ENCODE measurements around the gene PTGDR. TPM values are rescaled to one million over a fixed set of nuclear protein-coding genes. Genes with fewer than 3 reads are reported as not detected.

The PTGDR gene
- total RNA-seq, 2 experiments from 2014 or later: 0.13 to 0.43 TPM

GRCh38 chr14:52275372-52275771, 7.9 kb downstream of the PTGDR start:
- H3K27me3 Mint-ChIP-seq: peaks cover 2% of the 10 kb centered on the region
- no peaks in the 10 kb centered on the region for H3K36me3 Mint-ChIP-seq (ENCODE audit: low read depth)
- DNase-seq: peak; percentile 27
- ATAC-seq: peak; percentile 48
- H3K9me3 Mint-ChIP-seq: no peaks in the 10 kb centered on the region
- intact Hi-C loops (cut with micrococcal nuclease): loop anchor here (5.0 kb wide), 1 partner anchor 228 kb away; no protein-coding TSS in a partner anchor
- no peak overlapping the region for H3K4me3 Mint-ChIP-seq
- CTCF ChIA-PET: no interaction called here
- no peak for TF ChIP-seq CTCF (IDR thresholded peaks at IDR 0.05)
- peaks cover 9% of the 10 kb centered on the region for H3K4me1 Mint-ChIP-seq (ENCODE audit: low read depth)
- H3K27ac Mint-ChIP-seq: no peak overlapping the region
- POLR2A ChIA-PET: no interaction called here

- ChIA-PET POLR2A (no interaction called here), CTCF (no interaction called here)
- TF ChIP-seq CTCF (IDR thresholded peaks at IDR 0.05): no peak
- H3K4me1 Mint-ChIP-seq (ENCODE audit: low read depth): peaks cover 5% of the 10 kb centered on the region
- H3K27ac Mint-ChIP-seq: no peak overlapping the region
- intact Hi-C loops (cut with micrococcal nuclease): loop anchor here (5.0 kb wide), 1 partner anchor 230 kb away; no protein-coding TSS in a partner anchor
- no peaks in the 10 kb centered on the region for H3K27me3 Mint-ChIP-seq
- DNase-seq: no peak
- no peaks in the 10 kb centered on the region for H3K36me3 Mint-ChIP-seq (ENCODE audit: low read depth)
- ATAC-seq: no peak
- H3K9me3 Mint-ChIP-seq: no peaks in the 10 kb centered on the region
- no peak overlapping the region for H3K4me3 Mint-ChIP-seq
Measured at GRCh38 chr14:52277552-52277951, 10.1 kb downstream of the PTGDR start.

- no peak for ATAC-seq
- no peaks in the 10 kb centered on the region for H3K27me3 Mint-ChIP-seq
Measured at GRCh38 chr14:52279408-52279807, 11.9 kb downstream of the PTGDR start.

GRCh38 chr14:52283099-52283498, 15.6 kb downstream of the PTGDR start:
- no peak for DNase-seq
- H3K4me1 Mint-ChIP-seq (ENCODE audit: low read depth): peaks cover 22% of the 10 kb centered on the region
- ChIA-PET POLR2A (no interaction called here), CTCF (interaction anchor here (1.9 kb wide), 1 partner anchor 17 kb away, joined by 8 read pairs; no protein-coding TSS in a partner anchor)
- no peaks in the 10 kb centered on the region for H3K9me3 Mint-ChIP-seq
- no peak overlapping the region for H3K4me3 Mint-ChIP-seq
- no peaks in the 10 kb centered on the region for H3K36me3 Mint-ChIP-seq (ENCODE audit: low read depth)
- TF ChIP-seq CTCF (IDR thresholded peaks at IDR 0.05): no peak
- H3K27me3 Mint-ChIP-seq: no peaks in the 10 kb centered on the region
- no peak for ATAC-seq
- intact Hi-C loops (cut with micrococcal nuclease): no loop called here
- no peak overlapping the region for H3K27ac Mint-ChIP-seq

More at GRCh38 chr14:52279408-52279807, 11.9 kb downstream of the PTGDR start:
- intact Hi-C loops (cut with micrococcal nuclease): loop anchor here (5.0 kb wide), 1 partner anchor 232 kb away; no protein-coding TSS in a partner anchor
- Mint-ChIP-seq H3K4me1 (ENCODE audit: low read depth) (peaks cover 5% of the 10 kb centered on the region), H3K36me3 (ENCODE audit: low read depth) (no peaks in the 10 kb centered on the region), H3K27ac (no peak overlapping the region), H3K4me3 (no peak overlapping the region), H3K9me3 (no peaks in the 10 kb centered on the region)
- ChIA-PET CTCF (no interaction called here), POLR2A (no interaction called here)
- TF ChIP-seq CTCF (IDR thresholded peaks at IDR 0.05): no peak
- no peak for DNase-seq

GRCh38 chr14:52286661-52287649, 19.5 kb downstream of the PTGDR start:
- peaks cover 21% of the 10 kb centered on the region for H3K4me1 Mint-ChIP-seq (ENCODE audit: low read depth)
- ChIA-PET CTCF (interaction anchor here (0.6 to 5.5 kb wide), 3 partner anchors 13 to 139 kb away, joined by 3 to 23 read pairs (median 7); no protein-coding TSS in a partner anchor), POLR2A (interaction anchor here (1.0 kb wide), 1 partner anchor 49 kb away, joined by 3 read pairs; no protein-coding TSS in a partner anchor)
- TF ChIP-seq CTCF (IDR thresholded peaks at IDR 0.05): no peak
- H3K36me3 Mint-ChIP-seq (ENCODE audit: low read depth): no peaks in the 10 kb centered on the region
- ATAC-seq (peak; percentile 53), DNase-seq (no peak)
- intact Hi-C loops (cut with micrococcal nuclease): no loop called here
- H3K27me3 Mint-ChIP-seq: peaks cover 2% of the 10 kb centered on the region
- peak overlapping the region; percentile 6 for H3K27ac Mint-ChIP-seq
- no peaks in the 10 kb centered on the region for H3K9me3 Mint-ChIP-seq
- H3K4me3 Mint-ChIP-seq: no peak overlapping the region
